DND-41 (cell line): ENCODE results near the gene CPXM2.

ENCODE experiments used
- ATAC-seq: fragments of 200-7000 bp; cut with Tn5 transposase; 3 replicates; pipeline ENCODE4 v1.9.1; 2021; ENCODE audit warnings: low read depth; ENCODE audit not compliant: insufficient read depth
- DNase-seq: peaks from one replicate; pipeline ENCODE4 v3.0.0-alpha.2; 2020
- H2AFZ ChIP-seq: 2 replicates; pipeline ENCODE4 v1.6.0; 2012; ENCODE audit warnings: low read depth, low read length
- H3K27ac ChIP-seq: 2 replicates; pipeline ENCODE4 v1.5.1; 2012; ENCODE audit warnings: low read length, inconsistent platforms
- H3K27me3 ChIP-seq: fragments of 200-600 bp; sonication (generic); 2 replicates; pipeline ENCODE4 v1.6.0; 2012; ENCODE audit warnings: low read length, mild to moderate bottlenecking, inconsistent platforms; ENCODE audit not compliant: insufficient read depth, poor library complexity
- H3K36me3 ChIP-seq: 2 replicates; pipeline ENCODE4 v1.5.1; 2012; ENCODE audit warnings: low read length, inconsistent platforms; ENCODE audit not compliant: insufficient read depth
- H3K4me1 ChIP-seq: 2 replicates; pipeline ENCODE4 v1.5.1; 2012; ENCODE audit warnings: mild to moderate bottlenecking, low read length; ENCODE audit not compliant: insufficient read depth
- H3K4me2 ChIP-seq: 2 replicates; pipeline ENCODE4 v1.6.0; 2012; ENCODE audit warnings: mild to moderate bottlenecking, moderate library complexity, low read length, inconsistent platforms; ENCODE audit not compliant: insufficient read depth
- H3K4me3 ChIP-seq, 2 experiments: fragments of 200-600 bp in 1 of 2; shearing (Covaris generic) in 1 of 2; 2 replicates each; pipeline ENCODE4 v1.5.1; 2012 to 2016; ENCODE audit warnings: inconsistent platforms in 2 of 2, low read length in 2 of 2, mild to moderate bottlenecking in 2 of 2, low read depth in 1 of 2, moderate library complexity in 1 of 2
- H3K79me2 ChIP-seq: 2 replicates; pipeline ENCODE4 v1.6.0; 2012; ENCODE audit warnings: low read length, inconsistent platforms; ENCODE audit not compliant: insufficient read depth
- H3K9ac ChIP-seq: 2 replicates; pipeline ENCODE4 v1.6.0; 2012; ENCODE audit warnings: low read depth, mild to moderate bottlenecking, inconsistent platforms, low read length, moderate library complexity
- H3K9me3 ChIP-seq: 2 replicates; pipeline ENCODE4 v1.5.1; 2012; ENCODE audit warnings: low read length, moderate library complexity, mild to moderate bottlenecking, inconsistent platforms; ENCODE audit not compliant: insufficient read depth, severe bottlenecking
- H4K20me1 ChIP-seq: 2 replicates; pipeline ENCODE4 v1.6.0; 2012; ENCODE audit warnings: low read length; ENCODE audit not compliant: insufficient read depth
- EZH2 ChIP-seq: IDR thresholded peaks from 3 replicates; pipeline ENCODE4 v1.6.1; 2012; ENCODE audit warnings: borderline replicate concordance, low read depth, mild to moderate bottlenecking, moderate library complexity, low read length, inconsistent platforms; ENCODE audit not compliant: severe bottlenecking
- TF ChIP-seq, protein P1 (sequence below): IDR thresholded peaks from 2 replicates; pipeline ENCODE4 v1.5.1; 2012; ENCODE audit warnings: borderline replicate concordance, low read length, moderate library complexity, mild to moderate bottlenecking; ENCODE audit not compliant: poor library complexity, severe bottlenecking; ENCODE audit errors: extremely low read depth

The CPXM2 gene

DNA sequence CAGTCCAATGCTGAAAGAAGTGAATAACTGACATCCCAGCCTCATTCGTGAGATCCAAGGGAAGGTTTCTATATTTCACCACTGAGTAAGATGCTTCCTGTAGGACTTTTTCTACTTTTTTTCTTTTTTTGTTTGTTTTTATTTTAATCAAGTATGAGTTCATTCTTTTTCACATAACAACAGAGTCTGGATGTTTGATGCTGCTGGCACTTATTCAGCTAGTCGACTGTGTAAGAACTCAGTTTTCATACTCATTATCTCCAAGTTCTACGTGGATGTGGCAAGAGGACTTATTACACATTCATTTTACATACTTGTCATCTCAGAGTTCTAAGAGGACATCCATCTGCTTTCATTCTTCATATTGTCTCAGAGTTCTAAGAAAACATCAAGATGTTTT lies 86.9 kb downstream of the CPXM2 start:
- Histone ChIP-seq H3K9me3 (no peaks in the 10 kb centered on the region), H3K9ac (no peak overlapping the region), H3K27me3 (peaks cover 31% of the 10 kb centered on the region), H3K4me3 (no peak overlapping the region), H3K27ac (no peak overlapping the region), H3K4me1 (peaks cover 3% of the 10 kb centered on the region; the same call in 1 of the 2 replicates), H3K4me2 (no peak overlapping the region), H2AFZ (no peak overlapping the region), H3K79me2 (no peaks in the 10 kb centered on the region), H4K20me1 (no peaks in the 10 kb centered on the region), H3K36me3 (no peaks in the 10 kb centered on the region)
- no peak for ATAC-seq
- no peak for DNase-seq
- TF ChIP-seq EZH2, result no peak
- TF ChIP-seq, protein P1, sequence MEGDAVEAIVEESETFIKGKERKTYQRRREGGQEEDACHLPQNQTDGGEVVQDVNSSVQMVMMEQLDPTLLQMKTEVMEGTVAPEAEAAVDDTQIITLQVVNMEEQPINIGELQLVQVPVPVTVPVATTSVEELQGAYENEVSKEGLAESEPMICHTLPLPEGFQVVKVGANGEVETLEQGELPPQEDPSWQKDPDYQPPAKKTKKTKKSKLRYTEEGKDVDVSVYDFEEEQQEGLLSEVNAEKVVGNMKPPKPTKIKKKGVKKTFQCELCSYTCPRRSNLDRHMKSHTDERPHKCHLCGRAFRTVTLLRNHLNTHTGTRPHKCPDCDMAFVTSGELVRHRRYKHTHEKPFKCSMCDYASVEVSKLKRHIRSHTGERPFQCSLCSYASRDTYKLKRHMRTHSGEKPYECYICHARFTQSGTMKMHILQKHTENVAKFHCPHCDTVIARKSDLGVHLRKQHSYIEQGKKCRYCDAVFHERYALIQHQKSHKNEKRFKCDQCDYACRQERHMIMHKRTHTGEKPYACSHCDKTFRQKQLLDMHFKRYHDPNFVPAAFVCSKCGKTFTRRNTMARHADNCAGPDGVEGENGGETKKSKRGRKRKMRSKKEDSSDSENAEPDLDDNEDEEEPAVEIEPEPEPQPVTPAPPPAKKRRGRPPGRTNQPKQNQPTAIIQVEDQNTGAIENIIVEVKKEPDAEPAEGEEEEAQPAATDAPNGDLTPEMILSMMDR, result no peak

DNA sequence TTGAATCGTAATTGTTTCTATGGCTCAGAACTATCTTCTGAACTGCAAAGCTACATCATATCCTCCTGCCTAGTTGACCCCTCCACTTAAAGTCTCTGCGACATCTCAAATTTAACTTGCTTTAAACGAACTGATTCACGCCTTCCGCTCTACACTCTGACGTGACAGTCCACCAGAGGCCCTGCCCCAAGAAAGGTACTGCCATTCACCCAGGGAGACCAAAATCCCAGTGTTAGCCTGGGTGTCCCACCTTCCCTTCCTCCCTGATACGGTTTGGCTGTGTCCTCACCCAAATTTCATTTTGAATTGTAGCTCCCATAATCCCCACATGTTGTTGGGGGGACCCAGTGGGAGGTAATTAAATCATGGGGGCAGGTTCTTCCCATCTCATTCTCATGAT lies 90.8 kb downstream of the CPXM2 start:
- no peaks in the 10 kb centered on the region for H4K20me1 ChIP-seq
- H3K4me1 ChIP-seq, result no peaks in the 10 kb centered on the region
- no peak overlapping the region for H3K4me3 ChIP-seq
- H2AFZ ChIP-seq, result no peak overlapping the region
- ATAC-seq, result no peak
- H3K36me3 ChIP-seq, result no peaks in the 10 kb centered on the region
- TF ChIP-seq, protein P1, result no peak
- TF ChIP-seq EZH2, result no peak
- no peak for DNase-seq
- H3K27ac ChIP-seq, result no peak overlapping the region
- no peaks in the 10 kb centered on the region for H3K9me3 ChIP-seq
- no peak overlapping the region for H3K9ac ChIP-seq
- no peaks in the 10 kb centered on the region for H3K79me2 ChIP-seq
- no peak overlapping the region for H3K4me2 ChIP-seq
- peaks cover 19% of the 10 kb centered on the region for H3K27me3 ChIP-seq

DNA sequence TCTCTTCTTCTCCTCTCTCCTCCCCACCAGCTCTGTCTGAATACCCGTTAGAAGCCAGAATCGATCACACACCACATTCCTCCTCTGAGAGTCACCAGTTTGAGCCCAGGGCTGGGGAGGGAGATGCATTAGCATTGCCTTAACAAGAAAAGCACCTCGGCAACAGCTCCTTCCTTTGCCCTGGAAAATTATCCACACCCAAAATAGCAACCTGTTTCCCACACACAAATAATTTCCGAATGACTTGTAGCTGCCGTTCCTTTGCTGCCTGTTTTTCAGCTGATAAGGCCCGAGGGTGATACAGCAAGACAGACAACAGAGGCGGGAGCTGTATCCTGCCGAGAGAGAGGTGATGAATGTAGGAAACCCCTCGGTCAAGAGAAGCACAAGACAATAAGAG lies 91.3 kb downstream of the CPXM2 start:
- Histone ChIP-seq H3K79me2 (no peaks in the 10 kb centered on the region), H3K4me3 (no peak overlapping the region), H3K36me3 (no peaks in the 10 kb centered on the region), H3K9ac (no peak overlapping the region), H4K20me1 (no peaks in the 10 kb centered on the region), H3K27me3 (peaks cover 19% of the 10 kb centered on the region), H3K4me2 (no peak overlapping the region), H3K27ac (no peak overlapping the region), H2AFZ (no peak overlapping the region), H3K4me1 (no peaks in the 10 kb centered on the region), H3K9me3 (no peaks in the 10 kb centered on the region)
- DNase-seq, result no peak
- no peak for ATAC-seq
- TF ChIP-seq, protein P1, result no peak
- no peak for TF ChIP-seq EZH2

DNA sequence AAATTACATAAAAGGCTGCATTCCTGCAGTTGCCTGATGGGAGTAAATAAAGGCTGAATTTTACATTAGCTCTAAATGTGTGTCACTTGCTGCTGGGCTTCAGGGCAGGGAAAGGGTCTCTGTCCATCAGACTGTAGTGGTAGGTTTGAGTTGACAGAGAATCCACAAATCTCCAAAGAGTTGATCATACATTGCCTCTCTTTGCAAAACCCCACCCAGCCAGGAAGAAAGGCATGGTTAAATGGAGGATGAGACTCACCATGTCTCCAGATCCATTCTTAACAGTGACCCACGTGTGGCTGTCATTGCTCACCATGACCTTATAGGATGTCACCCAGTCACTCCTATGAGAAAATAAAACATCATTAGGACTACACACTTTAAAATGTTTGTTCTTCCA lies 92.8 kb downstream of the CPXM2 start:
- Histone ChIP-seq H3K4me1 (no peaks in the 10 kb centered on the region), H3K79me2 (no peaks in the 10 kb centered on the region), H3K4me2 (no peak overlapping the region), H3K27me3 (peaks cover 19% of the 10 kb centered on the region), H3K4me3 (no peak overlapping the region), H2AFZ (no peak overlapping the region), H3K36me3 (no peaks in the 10 kb centered on the region), H3K9me3 (no peaks in the 10 kb centered on the region), H3K27ac (no peak overlapping the region), H3K9ac (no peak overlapping the region), H4K20me1 (no peaks in the 10 kb centered on the region)
- TF ChIP-seq, protein P1, result no peak
- TF ChIP-seq EZH2, result no peak
- no peak for ATAC-seq
- DNase-seq, result no peak
